Spinal cord (tissue), 10 donors: ENCODE measurements around the gene LRP1-AS. TPM values are rescaled to one million over a fixed set of nuclear protein-coding genes. Genes with fewer than 3 reads are reported as not detected.

Experiments used
- DNase-seq, 6 donors: peaks; one replicate each; pipeline versions ENCODE4 v3.0.0 to v3.0.0-alpha.2; 2013 to 2015; ENCODE audit warnings: low spot score in 6 of 6, low read depth in 4 of 6
- H3K27ac ChIP-seq: one replicate; pipeline ENCODE4 v1.5.1; 2013; ENCODE audit warnings: low read depth, low read length, control low read depth
- H3K27me3 ChIP-seq: one replicate; pipeline ENCODE4 v1.6.1; 2013; ENCODE audit warnings: low read length; ENCODE audit not compliant: control insufficient read depth, insufficient read depth
- H3K36me3 ChIP-seq: one replicate; pipeline ENCODE4 v1.6.1; 2013; ENCODE audit warnings: low read length; ENCODE audit not compliant: control insufficient read depth, insufficient read depth
- H3K4me1 ChIP-seq: one replicate; pipeline ENCODE4 v1.6.1; 2013; ENCODE audit warnings: low read length; ENCODE audit not compliant: control insufficient read depth, insufficient read depth
- H3K4me3 ChIP-seq: one replicate; pipeline ENCODE4 v1.5.1; 2013; ENCODE audit warnings: low read depth, low read length, control low read depth
- H3K9me3 ChIP-seq: one replicate; pipeline ENCODE4 v1.6.1; 2013; ENCODE audit warnings: low read length; ENCODE audit not compliant: control insufficient read depth, insufficient read depth
- WGBS: methylation state at CpG from one replicate; pipeline ENCODE4 v1.1.5; 2013; ENCODE audit warnings: missing lambda C conversion rate; ENCODE audit not compliant: insufficient coverage; 5-methylcytosine and 5-hydroxymethylcytosine counted together
- polyA plus RNA-seq, 2 donors: library from polyadenylated mRNA; unstranded; fragments of 120-200 nt; gene quantifications; one replicate each; pipeline ENCODE4 v1.2.1, GENCODE V29; 2013; ENCODE audit not compliant: insufficient read length in 2 of 2
- total RNA-seq, 2 donors: library from RNA; depleted of rRNA in 1 of 2; stranded (reverse); fragments of 120-200 nt in 1 of 2; fragments of >200 nt in 1 of 2; gene quantifications; one replicate each; pipeline versions ENCODE4 v1.2.3 to v1.2.4, GENCODE V29; 2013 to 2014
- donor health status: healthy.

LRP1-AS gene
- total and polyA plus RNA-seq, 4 donors: 2.3 TPM; not detected in 3

GRCh38 chr12:57181072-57181471 lies 33.7 kb upstream of the LRP1-AS start:
- Histone ChIP-seq H3K4me1 (no peaks in the 10 kb centered on the region), H3K27me3 (no peaks in the 10 kb centered on the region), H3K36me3 (peaks cover 97% of the 10 kb centered on the region), H3K4me3 (no peak overlapping the region), H3K9me3 (no peaks in the 10 kb centered on the region), H3K27ac (no peak overlapping the region)
- 59% methylated on average over 9 of the region's 9 CpGs for WGBS
- no peak for DNase-seq

DNA sequence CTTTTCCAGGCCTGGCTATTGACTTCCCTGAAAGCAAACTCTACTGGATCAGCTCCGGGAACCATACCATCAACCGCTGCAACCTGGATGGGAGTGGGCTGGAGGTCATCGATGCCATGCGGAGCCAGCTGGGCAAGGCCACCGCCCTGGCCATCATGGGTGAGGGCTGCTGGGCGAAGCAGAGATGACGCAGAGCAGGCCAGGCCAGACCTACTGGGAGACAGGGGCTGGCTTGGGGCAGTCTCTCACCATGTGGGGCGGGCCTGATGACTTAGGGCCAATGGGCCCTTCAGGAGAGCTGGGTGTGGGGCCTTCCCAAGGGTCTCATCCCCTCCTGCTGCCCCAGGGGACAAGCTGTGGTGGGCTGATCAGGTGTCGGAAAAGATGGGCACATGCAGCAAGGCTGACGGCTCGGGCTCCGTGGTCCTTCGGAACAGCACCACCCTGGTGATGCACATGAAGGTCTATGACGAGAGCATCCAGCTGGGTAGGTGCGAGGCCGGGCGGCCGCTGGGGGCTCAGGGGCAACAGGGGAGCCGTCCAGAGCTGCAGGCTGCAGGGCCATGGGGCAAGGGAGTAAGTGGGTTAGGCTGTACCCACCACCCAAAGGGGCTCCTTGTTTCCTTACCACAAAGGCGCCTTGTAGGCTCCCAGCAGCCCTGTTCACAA lies 33.0 kb upstream of the LRP1-AS start:
- DNase-seq: no peak
- Histone ChIP-seq H3K4me1 (peaks cover 4% of the 10 kb centered on the region), H3K27me3 (no peaks in the 10 kb centered on the region), H3K27ac (no peak overlapping the region), H3K9me3 (no peaks in the 10 kb centered on the region), H3K36me3 (peaks cover 97% of the 10 kb centered on the region), H3K4me3 (no peak overlapping the region)
- 95% methylated on average over 18 of the region's 20 CpGs for WGBS

DNA sequence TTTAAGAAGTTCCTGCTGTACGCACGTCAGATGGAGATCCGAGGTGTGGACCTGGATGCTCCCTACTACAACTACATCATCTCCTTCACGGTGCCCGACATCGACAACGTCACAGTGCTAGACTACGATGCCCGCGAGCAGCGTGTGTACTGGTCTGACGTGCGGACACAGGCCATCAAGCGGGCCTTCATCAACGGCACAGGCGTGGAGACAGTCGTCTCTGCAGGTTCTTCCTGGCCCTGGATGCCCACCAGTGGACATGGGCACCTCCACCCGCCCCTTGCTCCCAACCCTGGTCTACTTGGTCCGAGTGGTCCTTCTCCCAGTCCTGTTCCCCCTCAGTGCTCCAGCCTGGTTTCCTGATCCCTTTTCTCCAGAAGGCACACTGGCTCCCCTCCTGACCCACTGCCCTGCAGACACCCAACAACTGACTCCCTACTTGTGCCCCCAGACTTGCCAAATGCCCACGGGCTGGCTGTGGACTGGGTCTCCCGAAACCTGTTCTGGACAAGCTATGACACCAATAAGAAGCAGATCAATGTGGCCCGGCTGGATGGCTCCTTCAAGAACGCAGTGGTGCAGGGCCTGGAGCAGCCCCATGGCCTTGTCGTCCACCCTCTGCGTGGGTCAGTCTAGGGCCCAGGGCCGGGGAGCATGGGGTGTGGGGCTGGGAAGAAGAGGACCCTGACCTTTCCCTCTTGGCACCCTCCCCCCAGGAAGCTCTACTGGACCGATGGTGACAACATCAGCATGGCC lies 32.1 kb upstream of the LRP1-AS start:
- Histone ChIP-seq H3K4me1 (peaks cover 10% of the 10 kb centered on the region), H3K27ac (no peak overlapping the region), H3K27me3 (no peaks in the 10 kb centered on the region), H3K4me3 (no peak overlapping the region), H3K36me3 (peaks cover 97% of the 10 kb centered on the region), H3K9me3 (no peaks in the 10 kb centered on the region)
- no peak for DNase-seq
- WGBS: 96% methylated on average over 22 of the region's 27 CpGs

GRCh38 chr12:57178213-57178612 lies 30.8 kb upstream of the LRP1-AS start:
- Histone ChIP-seq H3K4me3 (no peak overlapping the region), H3K4me1 (peaks cover 10% of the 10 kb centered on the region), H3K9me3 (no peaks in the 10 kb centered on the region), H3K36me3 (peaks cover 97% of the 10 kb centered on the region), H3K27ac (no peak overlapping the region), H3K27me3 (no peaks in the 10 kb centered on the region)
- DNase-seq: no peak
- WGBS: 84% methylated on average over 14 of the region's 14 CpGs

- H3K27me3 ChIP-seq: no peaks in the 10 kb centered on the region
- peaks cover 10% of the 10 kb centered on the region for H3K4me1 ChIP-seq
- H3K36me3 ChIP-seq: peaks cover 99% of the 10 kb centered on the region
- DNase-seq: no peak
- no peak overlapping the region for H3K4me3 ChIP-seq
- H3K27ac ChIP-seq: no peak overlapping the region
- H3K9me3 ChIP-seq: no peaks in the 10 kb centered on the region
- 93% methylated on average over 14 of the region's 16 CpGs for WGBS
Observed at GRCh38 chr12:57177354-57177753, 29.9 kb upstream of the LRP1-AS start.

DNA sequence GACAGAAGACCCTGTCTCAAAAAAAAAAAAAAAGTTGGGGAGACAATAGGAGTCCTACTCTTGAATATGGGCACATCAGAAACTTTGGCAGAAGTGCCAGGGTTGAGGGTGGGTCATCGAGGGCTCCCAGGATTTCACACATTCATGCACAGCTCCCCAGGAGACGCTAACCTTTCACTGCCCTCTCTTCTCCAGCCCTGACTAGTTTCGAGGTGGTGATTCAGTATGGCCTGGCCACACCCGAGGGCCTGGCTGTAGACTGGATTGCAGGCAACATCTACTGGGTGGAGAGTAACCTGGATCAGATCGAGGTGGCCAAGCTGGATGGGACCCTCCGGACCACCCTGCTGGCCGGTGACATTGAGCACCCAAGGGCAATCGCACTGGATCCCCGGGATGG lies 29.4 kb upstream of the LRP1-AS start:
- WGBS: 95% methylated on average over 9 of the region's 9 CpGs
- H3K36me3 ChIP-seq: peaks cover 97% of the 10 kb centered on the region
- no peaks in the 10 kb centered on the region for H3K9me3 ChIP-seq
- no peak overlapping the region for H3K4me3 ChIP-seq
- no peaks in the 10 kb centered on the region for H3K27me3 ChIP-seq
- no peak for DNase-seq
- peaks cover 10% of the 10 kb centered on the region for H3K4me1 ChIP-seq
- H3K27ac ChIP-seq: no peak overlapping the region

DNA sequence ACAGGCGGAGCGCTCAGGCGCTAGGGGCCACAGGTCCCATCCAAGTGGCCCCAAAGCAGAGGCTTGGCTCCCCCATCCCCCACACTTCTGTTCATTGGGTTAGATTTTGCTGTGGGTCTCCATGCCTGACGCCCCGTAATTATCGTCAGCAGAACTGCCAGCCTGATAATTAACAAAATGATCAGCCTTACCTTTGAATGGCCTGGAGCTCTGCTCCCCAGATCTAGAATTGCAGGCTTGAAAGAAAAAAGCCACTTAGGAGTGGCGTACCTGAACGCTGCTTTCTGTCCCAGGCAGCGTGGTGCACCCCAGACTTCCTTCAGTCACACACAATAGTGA lies 28.7 kb upstream of the LRP1-AS start:
- no peak overlapping the region for H3K4me3 ChIP-seq
- peaks cover 10% of the 10 kb centered on the region for H3K4me1 ChIP-seq
- H3K27ac ChIP-seq: no peak overlapping the region
- H3K36me3 ChIP-seq: peaks cover 98% of the 10 kb centered on the region
- H3K9me3 ChIP-seq: no peaks in the 10 kb centered on the region
- no peak for DNase-seq
- H3K27me3 ChIP-seq: no peaks in the 10 kb centered on the region
- WGBS: 72% methylated on average over 6 of the region's 9 CpGs

DNA sequence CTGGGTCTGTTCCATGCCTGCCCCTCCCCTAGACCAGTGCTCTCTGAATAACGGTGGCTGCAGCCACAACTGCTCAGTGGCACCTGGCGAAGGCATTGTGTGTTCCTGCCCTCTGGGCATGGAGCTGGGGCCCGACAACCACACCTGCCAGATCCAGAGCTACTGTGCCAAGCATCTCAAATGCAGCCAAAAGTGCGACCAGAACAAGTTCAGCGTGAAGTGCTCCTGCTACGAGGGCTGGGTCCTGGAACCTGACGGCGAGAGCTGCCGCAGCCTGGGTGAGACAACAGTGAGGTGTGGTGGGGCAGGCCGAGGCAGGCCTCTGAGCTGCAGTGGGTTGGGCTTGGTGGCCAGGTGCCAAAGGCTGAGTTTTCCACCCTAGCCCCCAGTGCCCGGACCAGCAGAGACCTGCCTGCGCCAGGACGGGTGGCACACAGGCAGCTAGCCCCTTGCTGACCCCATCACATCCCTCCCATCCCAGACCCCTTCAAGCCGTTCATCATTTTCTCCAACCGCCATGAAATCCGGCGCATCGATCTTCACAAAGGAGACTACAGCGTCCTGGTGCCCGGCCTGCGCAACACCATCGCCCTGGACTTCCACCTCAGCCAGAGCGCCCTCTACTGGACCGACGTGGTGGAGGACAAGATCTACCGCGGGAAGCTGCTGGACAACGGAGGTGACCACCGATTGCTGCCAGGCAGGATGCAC lies 28.2 kb upstream of the LRP1-AS start:
- H3K27me3 ChIP-seq: no peaks in the 10 kb centered on the region
- no peaks in the 10 kb centered on the region for H3K9me3 ChIP-seq
- no peak overlapping the region for H3K4me3 ChIP-seq
- peak in 5 of 6 donors; percentile 38 to 77 (median 54) for DNase-seq
- H3K27ac ChIP-seq: no peak overlapping the region
- 36% methylated on average over 29 of the region's 29 CpGs for WGBS
- H3K36me3 ChIP-seq: peaks cover 98% of the 10 kb centered on the region
- peaks cover 10% of the 10 kb centered on the region for H3K4me1 ChIP-seq

- Histone ChIP-seq H3K27ac (no peak overlapping the region), H3K27me3 (no peaks in the 10 kb centered on the region), H3K9me3 (no peaks in the 10 kb centered on the region), H3K36me3 (peaks cover 98% of the 10 kb centered on the region), H3K4me3 (no peak overlapping the region), H3K4me1 (peaks cover 10% of the 10 kb centered on the region)
- WGBS: 98% methylated on average over 13 of the region's 14 CpGs
- DNase-seq: no peak
Observed at GRCh38 chr12:57173683-57174082, 26.3 kb upstream of the LRP1-AS start.
